Epithelial cell of esophagus (primary cell): ENCODE data around the gene TRIM33.

Source experiments
- DNase-seq: peaks from one replicate; pipeline ENCODE4 v3.0.0; 2010; ENCODE audit warnings: low read depth
- H3K4me3 ChIP-seq: 2 replicates; pipeline ENCODE4 v1.5.1; 2011; ENCODE audit warnings: mild to moderate bottlenecking, low read length, control low read depth
- CTCF ChIP-seq: IDR thresholded peaks from 2 replicates; pipeline ENCODE4 v1.5.1; 2011; ENCODE audit warnings: low read depth, mild to moderate bottlenecking, low read length, control low read depth, inconsistent platforms; ENCODE audit not compliant: insufficient read depth; ENCODE audit errors: missing control alignments

TRIM33 gene

GRCh38 chr1:114549137-114549536, 38.1 kb upstream of the TRIM33 start:
- DNase-seq, result peak; percentile 78
- TF ChIP-seq CTCF, result no peak
- H3K4me3 ChIP-seq, result no peak overlapping the region

DNA sequence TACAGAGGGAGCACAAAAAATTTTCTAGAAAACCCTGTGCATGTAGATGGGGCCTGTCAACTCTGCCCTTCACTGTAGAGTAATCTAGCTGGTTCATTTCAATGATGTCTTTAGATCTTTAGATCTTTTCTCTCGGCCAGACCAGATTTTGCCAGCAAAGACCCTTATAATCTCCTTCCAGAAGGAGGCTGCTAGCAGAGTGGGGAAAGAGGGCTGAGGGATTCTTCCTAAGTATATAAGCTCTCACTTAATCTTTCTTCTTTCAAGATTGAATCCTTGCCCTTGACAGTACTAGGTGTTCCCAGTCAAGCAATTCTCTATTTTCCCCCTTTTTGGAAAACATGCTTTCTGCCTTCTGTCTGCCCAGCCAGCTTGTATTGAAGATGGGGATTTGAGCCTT, 36.1 kb upstream of the TRIM33 start:
- no peak for DNase-seq
- TF ChIP-seq CTCF, result no peak
- no peak overlapping the region for H3K4me3 ChIP-seq

GRCh38 chr1:114545796-114546195, 34.8 kb upstream of the TRIM33 start:
- TF ChIP-seq CTCF, result no peak
- no peak overlapping the region for H3K4me3 ChIP-seq

DNA sequence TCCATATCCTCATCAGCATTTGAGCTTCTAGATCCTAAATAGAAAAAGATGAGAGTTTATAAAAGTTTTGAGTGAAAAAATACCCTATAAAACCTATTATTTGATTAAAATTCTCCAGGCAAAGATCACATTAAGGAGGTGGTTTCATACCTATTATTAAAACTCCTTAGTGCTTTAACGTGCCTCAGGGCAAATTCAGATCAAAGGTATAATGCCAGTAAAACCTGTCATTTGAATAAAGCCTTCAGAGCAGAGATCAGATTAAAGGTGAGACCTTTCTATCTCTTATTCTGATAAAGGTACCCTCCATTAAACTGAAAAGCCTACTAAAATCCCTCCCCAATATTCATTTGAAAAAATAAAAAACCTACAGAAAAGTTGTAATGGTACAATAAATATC, 34.3 kb upstream of the TRIM33 start:
- no peak for TF ChIP-seq CTCF
- no peak for DNase-seq
- H3K4me3 ChIP-seq, result no peak overlapping the region

More at GRCh38 chr1:114545796-114546195, 34.8 kb upstream of the TRIM33 start:
- DNase-seq, result no peak

DNA sequence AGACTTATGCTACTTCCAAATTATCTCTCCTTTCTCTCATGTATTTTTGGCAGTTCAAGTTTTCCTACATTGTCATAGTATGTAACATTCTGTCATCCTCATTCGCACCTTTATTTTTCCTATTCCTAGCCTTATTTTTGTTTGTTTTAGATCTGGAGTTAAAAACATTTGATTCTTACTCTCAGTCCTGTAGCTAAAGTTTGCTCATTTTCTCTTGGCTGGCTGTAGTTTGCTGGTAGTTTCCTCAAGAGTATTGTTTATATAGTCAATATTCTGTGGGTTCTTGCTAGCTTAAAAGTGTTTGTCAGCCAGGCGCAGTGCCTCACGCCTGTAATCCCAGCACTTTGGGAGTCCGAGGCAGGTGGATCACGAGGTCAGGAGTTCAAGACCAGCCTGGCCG, 29.8 kb upstream of the TRIM33 start:
- no peak overlapping the region for H3K4me3 ChIP-seq
- no peak for TF ChIP-seq CTCF
- no peak for DNase-seq

GRCh38 chr1:114540272-114540671, 29.3 kb upstream of the TRIM33 start:
- no peak for DNase-seq
- no peak overlapping the region for H3K4me3 ChIP-seq
- no peak for TF ChIP-seq CTCF

GRCh38 chr1:114536043-114536442, 25.0 kb upstream of the TRIM33 start:
- no peak overlapping the region for H3K4me3 ChIP-seq
- no peak for DNase-seq
- no peak for TF ChIP-seq CTCF
